OCI-LY1 (cell line): ENCODE measurements around the gene TCF4.

Source experiments
- H2AFZ ChIP-seq: fragments of 200-600 bp; sonication (generic), shearing (Covaris generic); 2 replicates; pipeline ENCODE4 v1.6.0; 2014; ENCODE audit warnings: antibody characterized with exemption, mild to moderate bottlenecking, low read length
- H3F3A ChIP-seq: fragments of 200-600 bp; sonication (generic), shearing (Covaris generic); 2 replicates; pipeline ENCODE4 v1.6.0; 2014; ENCODE audit warnings: mild to moderate bottlenecking, antibody characterized with exemption, low read length, moderate library complexity; ENCODE audit not compliant: insufficient read depth
- H3K27ac ChIP-seq: fragments of 200-600 bp; sonication (generic); 2 replicates; pipeline ENCODE4 v1.5.1; 2014; ENCODE audit warnings: low read length, mixed run types, mild to moderate bottlenecking, low read depth; ENCODE audit not compliant: poor library complexity, severe bottlenecking
- H3K27me3 ChIP-seq: fragments of 200-600 bp; sonication (generic); 2 replicates; pipeline ENCODE4 v1.6.0; 2014; ENCODE audit warnings: antibody characterized with exemption, mild to moderate bottlenecking, low read length, moderate library complexity; ENCODE audit not compliant: insufficient read depth
- H3K36me3 ChIP-seq: fragments of 200-600 bp; sonication (generic); 2 replicates; pipeline ENCODE4 v1.6.1; 2014; ENCODE audit warnings: mild to moderate bottlenecking, antibody characterized with exemption, low read length, moderate library complexity, mixed read lengths; ENCODE audit not compliant: insufficient read depth
- H3K4me1 ChIP-seq: fragments of 200-600 bp; sonication (generic); 2 replicates; pipeline ENCODE4 v1.5.1; 2014; ENCODE audit warnings: mild to moderate bottlenecking, low read length, moderate library complexity; ENCODE audit not compliant: insufficient read depth, severe bottlenecking
- H3K4me2 ChIP-seq: fragments of 200-600 bp; sonication (generic), shearing (Covaris generic); 2 replicates; pipeline ENCODE4 v1.6.1; 2014; ENCODE audit warnings: low read length
- H3K4me3 ChIP-seq: fragments of 200-600 bp; sonication (generic); 2 replicates; pipeline ENCODE4 v1.5.1; 2014; ENCODE audit warnings: low read length, low read depth, mild to moderate bottlenecking, mixed read lengths; ENCODE audit not compliant: poor library complexity, severe bottlenecking
- H3K79me2 ChIP-seq: fragments of 200-600 bp; shearing (Covaris generic); 2 replicates; pipeline ENCODE4 v1.6.1; 2016; ENCODE audit warnings: mixed run types, low read length, mixed read lengths; ENCODE audit not compliant: insufficient read depth
- H3K9ac ChIP-seq: fragments of 200-600 bp; sonication (generic), shearing (Covaris generic); 2 replicates; pipeline ENCODE4 v1.6.1; 2014; ENCODE audit warnings: mild to moderate bottlenecking, low read length, mixed read lengths
- H3K9me2 ChIP-seq: fragments of 200-600 bp; sonication (generic), shearing (Covaris generic); 2 replicates; pipeline ENCODE4 v1.6.1; 2014; ENCODE audit warnings: low read depth, mild to moderate bottlenecking, low read length, mixed read lengths
- H3K9me3 ChIP-seq: fragments of 200-600 bp; shearing (Covaris generic); 2 replicates; pipeline ENCODE4 v1.6.1; 2014; ENCODE audit warnings: low read length, mixed read lengths
- H4K20me1 ChIP-seq: fragments of 200-600 bp; sonication (generic), shearing (Covaris generic); 2 replicates; pipeline ENCODE4 v1.6.0; 2016; ENCODE audit warnings: mild to moderate bottlenecking, low read length; ENCODE audit not compliant: insufficient read depth
- CTCF ChIP-seq: fragments of 200-600 bp; sonication (generic), shearing (Covaris generic); IDR thresholded peaks from 2 replicates; pipeline ENCODE4 v1.5.1; 2017; ENCODE audit warnings: mild to moderate bottlenecking, antibody characterized with exemption, low read length, moderate library complexity, mixed read lengths
- EZH2 ChIP-seq: fragments of 200-600 bp; sonication (generic), shearing (Covaris generic); IDR thresholded peaks from 2 replicates; pipeline ENCODE4 v1.8.0; 2017; ENCODE audit warnings: borderline replicate concordance, mixed run types, mild to moderate bottlenecking, antibody characterized with exemption, low read length, moderate library complexity, mixed read lengths

The TCF4 gene

GRCh38 chr18:55610506-55610905 is 22.5 kb upstream of the TCF4 start:
- no peak overlapping the region for H3K9ac ChIP-seq
- no peaks in the 10 kb centered on the region for H3K4me1 ChIP-seq
- no peak overlapping the region for H2AFZ ChIP-seq
- no peak for TF ChIP-seq CTCF
- no peak for TF ChIP-seq EZH2
- no peak overlapping the region for H3K4me3 ChIP-seq
- H3F3A ChIP-seq: no peaks in the 10 kb centered on the region
- no peaks in the 10 kb centered on the region; the same call in 1 of the 2 replicates for H3K36me3 ChIP-seq
- H3K9me2 ChIP-seq: no peaks in the 10 kb centered on the region
- no peaks in the 10 kb centered on the region for H3K79me2 ChIP-seq
- no peak overlapping the region for H3K27ac ChIP-seq
- H3K4me2 ChIP-seq: no peak overlapping the region
- H3K27me3 ChIP-seq: no peaks in the 10 kb centered on the region; the same call in 1 of the 2 replicates
- H4K20me1 ChIP-seq: no peaks in the 10 kb centered on the region
- H3K9me3 ChIP-seq: no peaks in the 10 kb centered on the region; the same call in 1 of the 2 replicates

GRCh38 chr18:55609160-55609825 is 21.3 kb upstream of the TCF4 start:
- peaks cover 7% of the 10 kb centered on the region; the same call in 1 of the 2 replicates for H3K27me3 ChIP-seq
- no peaks in the 10 kb centered on the region; the same call in 1 of the 2 replicates for H3K9me3 ChIP-seq
- H3F3A ChIP-seq: no peaks in the 10 kb centered on the region
- H3K9me2 ChIP-seq: no peaks in the 10 kb centered on the region
- H3K4me2 ChIP-seq: no peak overlapping the region
- H3K4me1 ChIP-seq: no peaks in the 10 kb centered on the region
- H3K36me3 ChIP-seq: no peaks in the 10 kb centered on the region; the same call in 1 of the 2 replicates
- H3K79me2 ChIP-seq: no peaks in the 10 kb centered on the region
- no peak overlapping the region for H3K4me3 ChIP-seq
- no peaks in the 10 kb centered on the region for H4K20me1 ChIP-seq
- TF ChIP-seq EZH2 (no peak), CTCF (no peak)
- no peak overlapping the region for H3K9ac ChIP-seq
- H3K27ac ChIP-seq: no peak overlapping the region
- no peak overlapping the region for H2AFZ ChIP-seq

GRCh38 chr18:55608497-55608896 is 20.5 kb upstream of the TCF4 start:
- Histone ChIP-seq H3K9me2 (no peaks in the 10 kb centered on the region), H3K27ac (no peak overlapping the region), H3F3A (no peaks in the 10 kb centered on the region), H3K27me3 (peaks cover 8% of the 10 kb centered on the region; the same call in 1 of the 2 replicates), H4K20me1 (no peaks in the 10 kb centered on the region), H3K4me1 (no peaks in the 10 kb centered on the region), H2AFZ (no peak overlapping the region), H3K9ac (no peak overlapping the region), H3K4me3 (no peak overlapping the region), H3K79me2 (no peaks in the 10 kb centered on the region), H3K9me3 (no peaks in the 10 kb centered on the region; the same call in 1 of the 2 replicates), H3K4me2 (no peak overlapping the region), H3K36me3 (no peaks in the 10 kb centered on the region; the same call in 1 of the 2 replicates)
- TF ChIP-seq CTCF (no peak), EZH2 (no peak)
